AG04449 (cell line): ENCODE data around the gene LAGE3.

Source experiments
- CTCF ChIA-PET: fragments of 350-600 bp; formaldehyde crosslinking; extraction: SDS; loops from one replicate; lab custom pipeline; 2021; ENCODE audit warnings: antibody characterized with exemption; lab: Yijun Ruan, JAX
- POLR2A ChIA-PET: fragments of 400-600, 350-600 bp; formaldehyde crosslinking; extraction: SDS; loops from one replicate; lab custom pipeline; 2020; ENCODE audit warnings: antibody characterized with exemption, inconsistent platforms; lab: Yijun Ruan, JAX
- DNase-seq: peaks from one replicate; pipeline ENCODE4 v3.0.0-alpha.2; 2010; ENCODE audit warnings: low read depth, low spot score
- H3K4me3 ChIP-seq: 2 replicates; pipeline ENCODE4 v1.5.1; 2011; ENCODE audit warnings: low read depth, mild to moderate bottlenecking, control low read depth, low read length
- CTCF ChIP-seq: IDR thresholded peaks from one replicate; pipeline ENCODE4 v1.5.1; 2011; ENCODE audit warnings: mild to moderate bottlenecking, moderate library complexity, low read length, control low read depth, inconsistent platforms; ENCODE audit not compliant: insufficient read depth; ENCODE audit errors: missing control alignments

LAGE3 gene

GRCh38 chrX:154511761-154512160, 32.7 kb upstream of the LAGE3 start:
- no peak for DNase-seq
- TF ChIP-seq CTCF: no peak
- ChIA-PET CTCF (no interaction called here), POLR2A (no interaction called here)
- H3K4me3 ChIP-seq: no peak overlapping the region

GRCh38 chrX:154509455-154509854, 30.4 kb upstream of the LAGE3 start:
- no peak for DNase-seq
- no peak overlapping the region for H3K4me3 ChIP-seq
- POLR2A ChIA-PET: no interaction called here
- no peak for TF ChIP-seq CTCF
- CTCF ChIA-PET: no interaction called here

GRCh38 chrX:154508384-154508745, 29.3 kb upstream of the LAGE3 start:
- no peak for TF ChIP-seq CTCF
- POLR2A ChIA-PET: no interaction called here
- H3K4me3 ChIP-seq: no peak overlapping the region
- no peak for DNase-seq
- CTCF ChIA-PET: no interaction called here

GRCh38 chrX:154507673-154508383, 28.7 kb upstream of the LAGE3 start:
- no peak overlapping the region for H3K4me3 ChIP-seq
- ChIA-PET CTCF (no interaction called here), POLR2A (no interaction called here)
- TF ChIP-seq CTCF: no peak
- DNase-seq: no peak

GRCh38 chrX:154506483-154507332, 27.6 kb upstream of the LAGE3 start:
- ChIA-PET CTCF (no interaction called here), POLR2A (no interaction called here)
- no peak for DNase-seq
- no peak for TF ChIP-seq CTCF
- H3K4me3 ChIP-seq: no peak overlapping the region

- ChIA-PET POLR2A (interaction anchor here (0.8 kb wide), 1 partner anchor 20 kb away, joined by 3 read pairs; the partner anchor contains the start of gene UBL4A), CTCF (no interaction called here)
- DNase-seq: no peak
- no peak overlapping the region for H3K4me3 ChIP-seq
- no peak for TF ChIP-seq CTCF
Measured at GRCh38 chrX:154505734-154506133, 26.7 kb upstream of the LAGE3 start.
